ENCODE measurements around the gene C11orf42.

GRCh38 chr11:6191742-6192141 is 13.6 kb upstream of the C11orf42 start:
- TF ChIP-seq CTCF (IDR thresholded peaks at IDR 0.05) (no peak), ZFX (IDR thresholded peaks at IDR 0.05; ENCODE audit: borderline replicate concordance) (no peak)
